Right lobe of liver (tissue), 4 donors: Measurements from ENCODE around the gene MISP3.

Source experiments
- CTCF ChIP-seq, 4 donors: fragments of 200-600 bp in 3 of 4; fragments of 450-650 bp in 1 of 4; IDR thresholded peaks; one replicate each; pipeline versions ENCODE4 v1.5.1 to v1.8.0; 2016 to 2022; ENCODE audit warnings: antibody characterized with exemption in 4 of 4, mild to moderate bottlenecking in 2 of 4
- POLR2A ChIP-seq: fragments of 450-650 bp; IDR thresholded peaks from one replicate; pipeline ENCODE4 v1.6.1; 2017; ENCODE audit warnings: antibody characterized with exemption, mild to moderate bottlenecking
- donor health status: DM: no; HTN: no; CAD: no.
- donor health status: DM: no; HTN: no; CAD: no.
- donor health status: DM: no; HTN: yes; CAD: no.

DNA sequence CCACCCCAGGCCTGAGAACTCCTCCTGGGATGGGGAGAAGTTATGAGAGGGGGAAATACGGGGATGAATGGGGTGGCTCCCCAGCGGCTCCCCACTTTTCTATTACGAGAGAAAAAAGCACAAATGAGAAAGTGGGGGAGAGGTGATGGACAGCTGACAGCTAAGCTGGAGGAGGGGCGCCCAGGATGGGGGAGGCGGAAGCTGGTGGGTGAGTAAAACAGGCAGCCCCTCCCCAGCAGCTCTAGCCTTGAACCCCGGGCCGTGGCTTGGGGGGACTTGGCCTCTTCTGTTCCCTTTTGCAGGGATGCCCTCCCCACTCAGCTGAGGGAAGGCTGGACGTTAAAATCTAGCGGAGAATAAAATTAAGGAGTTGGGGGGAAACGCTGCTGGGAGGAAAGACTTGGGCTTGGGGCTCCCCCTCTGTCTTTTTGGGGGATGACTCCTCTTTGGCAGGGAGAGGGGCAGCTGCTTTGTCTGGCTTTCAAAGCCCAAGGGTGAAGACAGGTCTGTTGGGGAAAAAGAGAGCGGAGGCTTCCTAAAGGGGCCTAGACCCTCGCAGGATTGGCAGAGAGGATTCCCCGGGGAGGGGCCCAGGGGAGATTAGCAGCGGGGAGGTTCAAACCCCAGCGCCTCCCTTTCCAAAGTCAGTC, 19.4 kb downstream of the MISP3 start:
- no peak for TF ChIP-seq CTCF (IDR thresholded peaks at IDR 0.05)
- TF ChIP-seq POLR2A: no peak
